DMS53 (cell line): Measurements from ENCODE around the gene KLRC3.
"Not testable (repeated sequence)": the region's sequence is repeated elsewhere in the genome, so short reads cannot be mapped to it uniquely, and the experiment has no call there.

ENCODE experiments used
- DNase-seq: peaks from one replicate; lab custom pipeline; 2025; lab: John Stamatoyannopoulos, UW

The KLRC3 gene

DNA sequence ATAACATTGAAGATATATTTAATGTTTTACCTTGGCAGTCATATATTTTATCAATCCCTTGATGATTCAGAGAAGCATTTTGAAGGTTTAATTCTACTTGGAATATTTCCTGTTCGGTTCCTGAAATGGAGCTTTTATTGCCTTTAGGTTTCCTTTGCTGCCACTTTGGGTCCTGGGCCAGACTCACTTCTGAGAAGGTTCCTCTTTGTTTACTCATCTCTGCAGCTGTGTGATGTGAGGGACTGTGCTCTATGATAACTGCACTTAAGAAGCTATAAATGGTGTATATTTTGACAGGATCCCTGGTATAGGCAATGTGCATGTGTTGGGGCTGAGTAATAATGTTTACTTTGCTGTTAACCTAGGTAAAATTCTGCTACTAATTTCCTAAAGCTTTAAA is at the start of gene KLRC3:
Gene KLRC3 (minus strand): TSS at position 262 of the 400 bp plus-strand sequence. CDS start 45 bp downstream, at position 217.
- DNase-seq: peak; percentile 89

DNA sequence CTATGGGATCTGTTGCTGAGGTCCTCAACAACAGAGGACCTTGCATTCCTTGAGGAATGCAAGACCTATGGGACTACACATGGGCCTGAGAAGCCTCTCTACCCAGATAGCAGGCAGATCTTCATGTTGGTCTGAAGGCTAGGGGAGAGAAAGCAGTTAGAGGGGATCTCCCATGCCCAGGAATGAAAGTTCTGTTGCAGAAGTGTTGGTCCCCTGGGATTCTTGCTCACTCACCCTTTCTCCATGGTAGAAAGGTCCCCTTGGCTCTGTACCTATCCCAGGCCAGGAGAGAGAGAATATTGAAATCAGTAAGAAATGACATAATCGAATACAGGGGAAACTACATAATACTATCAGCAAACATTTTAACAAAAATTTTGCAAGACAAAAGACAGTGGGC is 49.3 kb upstream of the KLRC3 start:
- DNase-seq: no peak

- no peak for DNase-seq
These were observed 45.9 kb upstream of the KLRC3 start for GRCh38 chr12:10466311-10466710.

DNA sequence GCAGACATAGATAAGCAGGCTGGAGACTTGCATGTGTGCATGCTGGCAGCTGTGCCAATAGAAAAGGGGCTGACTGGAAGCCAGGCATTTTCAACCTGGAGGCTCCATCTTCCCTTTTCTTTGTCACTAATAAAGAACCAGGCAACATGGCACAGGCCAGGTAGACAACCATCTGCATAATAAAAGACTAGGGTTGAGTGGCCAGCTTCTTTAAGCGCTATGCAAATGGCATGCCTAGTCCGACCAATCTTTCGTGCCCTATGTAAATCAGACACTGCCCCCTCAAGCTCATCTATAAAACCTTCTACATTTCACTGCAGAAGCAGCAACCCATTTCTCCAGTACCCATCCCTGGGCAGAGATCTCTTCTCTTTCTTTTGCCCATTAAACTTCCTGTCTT is 37.4 kb upstream of the KLRC3 start:
- peak; percentile 19 for DNase-seq

- DNase-seq: no peak
These were observed 36.5 kb upstream of the KLRC3 start for GRCh38 chr12:10456856-10457255.

DNA sequence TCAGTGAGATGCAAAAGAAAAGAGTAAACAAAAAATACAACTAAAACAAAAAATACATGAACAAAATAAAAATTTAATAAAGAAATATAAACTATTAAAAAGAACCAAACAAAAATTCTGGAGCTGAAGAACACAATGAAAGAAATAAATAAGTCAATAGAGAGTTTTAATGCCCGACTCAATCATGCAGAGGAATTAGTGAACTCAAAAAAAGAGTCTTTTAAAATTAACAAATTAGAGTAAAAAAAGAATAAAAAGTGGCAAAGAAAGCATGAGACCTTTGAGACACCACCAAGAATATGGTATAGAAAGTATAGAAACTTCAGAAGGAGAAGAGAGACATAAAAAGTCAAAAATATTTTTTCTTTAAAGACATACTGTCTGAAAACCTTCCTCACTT is 35.4 kb upstream of the KLRC3 start:
- DNase-seq: no peak

- peak; percentile 34 for DNase-seq
These were observed 34.1 kb upstream of the KLRC3 start for GRCh38 chr12:10454531-10454930.

DNA sequence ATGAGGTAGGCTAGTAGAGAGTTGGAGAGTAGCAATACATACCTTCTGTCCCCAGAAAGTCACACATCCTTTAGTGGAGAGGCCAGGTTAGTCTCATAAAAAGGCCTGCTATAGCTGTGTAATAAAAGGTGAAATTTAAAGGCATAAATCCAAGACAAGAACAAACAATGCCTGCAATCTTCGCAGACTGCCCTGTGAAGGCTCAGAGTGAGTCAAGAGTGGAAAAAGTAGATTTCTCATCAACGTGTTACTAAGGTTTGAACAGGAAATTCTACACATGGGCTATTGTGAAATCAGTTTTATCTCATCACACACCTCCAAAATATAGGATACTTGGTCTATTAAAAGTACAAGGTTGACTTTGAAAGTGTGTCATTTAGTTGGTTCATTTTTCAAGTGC is 32.8 kb upstream of the KLRC3 start, which contains the start of gene KLRC1:
Gene KLRC1 (minus strand): TSS at position 222 of the 400 bp plus-strand sequence. CDS start 2,221 bp downstream, outside the sequence.
- DNase-seq: no peak

GRCh38 chr12:10448236-10448635 is 27.8 kb upstream of the KLRC3 start:
- DNase-seq: no peak

GRCh38 chr12:10446052-10446451 is 25.7 kb upstream of the KLRC3 start:
- not testable (repeated sequence) for DNase-seq

GRCh38 chr12:10441144-10441543 is 20.7 kb upstream of the KLRC3 start:
- DNase-seq: not testable (repeated sequence)

GRCh38 chr12:10439608-10440274 is 19.3 kb upstream of the KLRC3 start:
- peak; percentile 96 for DNase-seq

DNA sequence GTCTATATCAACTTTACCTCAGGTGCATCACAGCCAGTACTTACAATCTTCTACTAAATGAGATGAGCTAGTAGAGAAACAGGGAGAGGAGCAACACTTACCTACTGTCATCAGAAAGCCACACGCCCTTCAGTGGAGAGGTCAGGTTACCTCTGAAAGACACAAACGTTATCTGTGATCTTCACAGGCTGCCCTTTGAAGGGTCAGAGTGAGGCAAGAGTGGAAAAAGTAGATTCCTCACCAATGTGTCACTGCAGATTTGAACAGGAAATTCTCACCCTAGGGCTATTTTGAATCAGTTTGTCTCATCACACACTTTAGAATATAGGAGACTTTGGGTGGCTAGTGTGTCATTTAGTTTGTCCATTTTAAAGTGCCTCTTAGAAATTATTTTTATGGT is 17.2 kb upstream of the KLRC3 start:
- not testable (repeated sequence) for DNase-seq

DNA sequence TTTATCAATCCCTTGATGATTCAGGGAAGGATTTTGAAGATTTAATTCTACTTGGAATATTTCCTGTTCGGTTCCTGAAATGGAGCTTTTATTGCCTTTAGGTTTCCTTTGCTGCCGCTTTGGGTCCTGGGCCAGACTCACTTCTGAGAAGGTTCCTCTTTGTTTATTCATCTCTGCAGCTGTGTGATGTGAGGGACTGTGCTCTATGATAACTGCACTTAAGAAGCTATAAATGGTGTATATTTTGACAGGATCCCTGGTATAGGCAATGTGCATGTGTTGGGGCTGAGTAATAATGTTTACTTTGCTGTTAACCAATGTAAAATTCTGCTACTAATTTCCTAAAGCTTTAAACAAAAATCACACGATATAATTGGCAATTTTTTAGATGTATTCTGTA is 15.4 kb upstream of the KLRC3 start, which contains the start of gene KLRC2:
Gene KLRC2 (minus strand): TSS at position 195 of the 400 bp plus-strand sequence. CDS start 24 bp downstream, at position 171.
- DNase-seq: peak; percentile 92

- not testable (repeated sequence) for DNase-seq
These were observed 10.2 kb upstream of the KLRC3 start for GRCh38 chr12:10430623-10431022.

GRCh38 chr12:10425938-10426337 is 5.5 kb upstream of the KLRC3 start:
- DNase-seq: not testable (repeated sequence)

- DNase-seq: peak; percentile 79
These were observed 4.0 kb upstream of the KLRC3 start for GRCh38 chr12:10424260-10424899.

- not testable (repeated sequence) for DNase-seq
These were observed 1.8 kb upstream of the KLRC3 start for GRCh38 chr12:10422159-10422558.

- peak; percentile 98 for DNase-seq
These were observed 11.0 kb downstream of the KLRC3 start, which contains the start of gene KLRC4 for GRCh38 chr12:10409392-10409791. Gene KLRC4, minus strand, starts transcription at chr12:10409757. Its CDS starts 182 bp downstream, at chr12:10409575.

GRCh38 chr12:10408842-10409241 is 11.6 kb downstream of the KLRC3 start:
- peak; percentile 55 for DNase-seq

DNA sequence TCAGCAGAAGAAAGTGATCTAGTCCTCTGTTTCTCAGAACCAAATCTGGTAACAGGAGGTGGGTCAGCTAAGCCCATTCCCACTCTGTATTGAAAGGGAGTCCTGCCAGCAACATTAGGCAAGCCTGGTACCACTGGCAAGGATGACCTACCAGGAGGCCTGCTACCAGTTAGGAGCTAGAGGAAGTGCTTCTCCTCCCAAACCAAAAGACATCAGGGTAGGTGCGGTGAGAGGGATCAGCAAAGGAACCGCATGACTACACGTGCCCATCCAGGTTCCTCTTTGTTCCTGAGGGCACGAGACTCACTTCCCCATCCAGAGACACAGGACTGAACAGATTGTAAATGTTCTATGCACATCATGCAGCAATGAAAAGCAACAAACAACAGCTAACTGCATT is 13.7 kb downstream of the KLRC3 start:
- no peak for DNase-seq

- DNase-seq: no peak
These were observed 15.1 kb downstream of the KLRC3 start for GRCh38 chr12:10405294-10405693.

DNA sequence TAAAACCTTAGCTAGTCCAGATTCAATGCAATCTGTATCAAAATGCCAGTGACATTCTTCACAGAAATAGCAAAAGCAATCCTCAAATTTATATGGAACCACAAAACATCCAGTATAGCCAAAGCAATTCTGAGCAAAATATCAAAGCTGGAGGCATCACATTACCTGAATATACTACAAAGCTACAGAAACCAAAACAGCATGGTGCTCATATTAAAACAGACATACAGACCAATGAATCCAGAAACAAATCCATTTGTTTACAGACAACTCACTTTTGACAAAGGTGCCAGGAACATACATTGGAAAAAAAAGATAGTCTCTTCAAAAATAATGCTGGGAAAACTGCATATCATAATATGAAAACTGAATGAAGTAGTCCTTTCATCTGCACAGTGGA is 15.6 kb downstream of the KLRC3 start:
- no peak for DNase-seq
